ENCODE measurements around the gene INSYN2A. TPM values are rescaled to one million over a fixed set of nuclear protein-coding genes. Genes with fewer than 3 reads are reported as not detected.

Gene INSYN2A
- 1.7 TPM for total RNA-seq (ENCODE audit: unreplicated experiment)
- long read RNA-seq = 0 reads

GRCh38 chr10:127196282-127197153 is at the start of gene INSYN2A:
Gene INSYN2A, minus strand, starts transcription at chr10:127196591. Its CDS starts 20,196 bp downstream, at chr10:127176395.
- Mint-ChIP-seq H3K4me1 (ENCODE audit: low read depth, unreplicated experiment) (no peaks in the 10 kb centered on the region), H3K27me3 (ENCODE audit: unreplicated experiment) (peaks cover 4% of the 10 kb centered on the region), H3K27ac (ENCODE audit: unreplicated experiment) (peak within 1 kb of the TSS; percentile 72)

GRCh38 chr10:127245456-127245855 is 49.1 kb upstream of the INSYN2A start:
- H3K4me1 Mint-ChIP-seq (ENCODE audit: low read depth, unreplicated experiment) = peaks cover 8% of the 10 kb centered on the region
- peak overlapping the region; percentile 70 for H3K27ac Mint-ChIP-seq (ENCODE audit: unreplicated experiment)
- H3K36me3 Mint-ChIP-seq (ENCODE audit: unreplicated experiment) = no peaks in the 10 kb centered on the region
- no peaks in the 10 kb centered on the region for H3K9me3 Mint-ChIP-seq (ENCODE audit: unreplicated experiment)
- DNase-seq = no peak
- H3K4me3 Mint-ChIP-seq (ENCODE audit: unreplicated experiment) = no peak overlapping the region
- TF ChIP-seq CTCF (IDR thresholded peaks at IDR 0.05; ENCODE audit: partially characterized antibody, unreplicated experiment) = no peak
- H3K27me3 Mint-ChIP-seq (ENCODE audit: unreplicated experiment) = no peaks in the 10 kb centered on the region

More at GRCh38 chr10:127196282-127197153, at the start of gene INSYN2A:
- peak; percentile 76 for DNase-seq
- no peak for TF ChIP-seq CTCF (IDR thresholded peaks at IDR 0.05; ENCODE audit: partially characterized antibody, unreplicated experiment)
- H3K4me3 Mint-ChIP-seq (ENCODE audit: unreplicated experiment) = peak within 1 kb of the TSS; percentile 87
- no peaks in the 10 kb centered on the region for H3K36me3 Mint-ChIP-seq (ENCODE audit: unreplicated experiment)
- H3K9me3 Mint-ChIP-seq (ENCODE audit: unreplicated experiment) = peaks cover 3% of the 10 kb centered on the region

GRCh38 chr10:127243490-127244272 is 47.3 kb upstream of the INSYN2A start:
- peaks cover 8% of the 10 kb centered on the region for H3K4me1 Mint-ChIP-seq (ENCODE audit: low read depth, unreplicated experiment)
- DNase-seq = peak; percentile 78
- TF ChIP-seq CTCF (IDR thresholded peaks at IDR 0.05; ENCODE audit: partially characterized antibody, unreplicated experiment) = peak; percentile 68
- H3K36me3 Mint-ChIP-seq (ENCODE audit: unreplicated experiment) = no peaks in the 10 kb centered on the region
- no peak overlapping the region for H3K4me3 Mint-ChIP-seq (ENCODE audit: unreplicated experiment)
- no peak overlapping the region for H3K27ac Mint-ChIP-seq (ENCODE audit: unreplicated experiment)
- no peaks in the 10 kb centered on the region for H3K9me3 Mint-ChIP-seq (ENCODE audit: unreplicated experiment)
- no peaks in the 10 kb centered on the region for H3K27me3 Mint-ChIP-seq (ENCODE audit: unreplicated experiment)

GRCh38 chr10:127242914-127243313 is 46.5 kb upstream of the INSYN2A start:
- Mint-ChIP-seq H3K27ac (ENCODE audit: unreplicated experiment) (no peak overlapping the region), H3K36me3 (ENCODE audit: unreplicated experiment) (no peaks in the 10 kb centered on the region), H3K4me3 (ENCODE audit: unreplicated experiment) (no peak overlapping the region), H3K27me3 (ENCODE audit: unreplicated experiment) (peaks cover 1% of the 10 kb centered on the region), H3K9me3 (ENCODE audit: unreplicated experiment) (no peaks in the 10 kb centered on the region), H3K4me1 (ENCODE audit: low read depth, unreplicated experiment) (peaks cover 8% of the 10 kb centered on the region)
- no peak for TF ChIP-seq CTCF (IDR thresholded peaks at IDR 0.05; ENCODE audit: partially characterized antibody, unreplicated experiment)
- no peak for DNase-seq
